GM12874 (cell line): ENCODE measurements around the gene INO80.

ENCODE experiments used
- CTCF ChIP-seq: IDR thresholded peaks from 2 replicates; pipeline ENCODE4 v1.5.1; 2011; ENCODE audit warnings: low read depth, mild to moderate bottlenecking, control low read depth, low read length, moderate library complexity; ENCODE audit not compliant: insufficient read depth

INO80 gene

GRCh38 chr15:40932156-40932555, 183.9 kb downstream of the INO80 start:
- no peak for TF ChIP-seq CTCF

- no peak for TF ChIP-seq CTCF
Measured at GRCh38 chr15:40931300-40932142, 184.6 kb downstream of the INO80 start.

- TF ChIP-seq CTCF, result peak; percentile 84
Measured at GRCh38 chr15:40930430-40931299, 185.4 kb downstream of the INO80 start.

- TF ChIP-seq CTCF, result no peak
Measured at GRCh38 chr15:40929660-40930429, 186.2 kb downstream of the INO80 start.
